ENCODE measurements around the gene USP2.

DNA sequence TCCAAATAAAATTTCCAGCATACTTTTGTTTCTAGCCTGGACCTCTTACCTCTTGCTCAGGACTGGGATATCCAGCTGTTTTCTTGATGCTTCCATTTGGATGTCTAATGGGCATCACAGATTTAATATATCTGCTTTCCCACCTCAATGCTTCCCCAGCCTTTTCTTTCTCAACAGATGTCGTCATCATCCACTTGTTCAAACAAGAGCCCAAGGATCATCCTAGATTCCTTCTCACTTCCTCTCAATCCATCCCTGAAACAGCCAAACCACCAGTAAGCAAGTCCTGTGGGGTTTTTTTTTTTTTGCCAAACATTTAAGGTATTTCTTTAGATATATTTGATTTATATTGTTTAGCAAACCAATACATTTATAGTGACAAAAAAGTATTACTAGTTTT, 29.0 kb upstream of the USP2 start:
- TF ChIP-seq, protein P1, sequence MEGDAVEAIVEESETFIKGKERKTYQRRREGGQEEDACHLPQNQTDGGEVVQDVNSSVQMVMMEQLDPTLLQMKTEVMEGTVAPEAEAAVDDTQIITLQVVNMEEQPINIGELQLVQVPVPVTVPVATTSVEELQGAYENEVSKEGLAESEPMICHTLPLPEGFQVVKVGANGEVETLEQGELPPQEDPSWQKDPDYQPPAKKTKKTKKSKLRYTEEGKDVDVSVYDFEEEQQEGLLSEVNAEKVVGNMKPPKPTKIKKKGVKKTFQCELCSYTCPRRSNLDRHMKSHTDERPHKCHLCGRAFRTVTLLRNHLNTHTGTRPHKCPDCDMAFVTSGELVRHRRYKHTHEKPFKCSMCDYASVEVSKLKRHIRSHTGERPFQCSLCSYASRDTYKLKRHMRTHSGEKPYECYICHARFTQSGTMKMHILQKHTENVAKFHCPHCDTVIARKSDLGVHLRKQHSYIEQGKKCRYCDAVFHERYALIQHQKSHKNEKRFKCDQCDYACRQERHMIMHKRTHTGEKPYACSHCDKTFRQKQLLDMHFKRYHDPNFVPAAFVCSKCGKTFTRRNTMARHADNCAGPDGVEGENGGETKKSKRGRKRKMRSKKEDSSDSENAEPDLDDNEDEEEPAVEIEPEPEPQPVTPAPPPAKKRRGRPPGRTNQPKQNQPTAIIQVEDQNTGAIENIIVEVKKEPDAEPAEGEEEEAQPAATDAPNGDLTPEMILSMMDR (IDR thresholded peaks at IDR 0.05; ENCODE audit: insufficient read depth, low read depth, low read length) = no peak
- TF ChIP-seq EZH2 (IDR thresholded peaks at IDR 0.05; ENCODE audit: insufficient read depth, low read length) = no peak
